ENCODE results near the gene WNT1. TPM values are rescaled to one million over a fixed set of nuclear protein-coding genes. Genes with fewer than 3 reads are reported as not detected.

Gene WNT1
- total RNA-seq, result not detected in 2 replicates

GRCh38 chr12:48978291-48978740, at the start of gene WNT1:
TSS of gene WNT1 (plus strand) at chr12:48978322. CDS start at chr12:48978651, 329 bp downstream.

GRCh38 chr12:48957141-48958048, 20.7 kb upstream of the WNT1 start, which contains the start of gene ARF3:
TSS of gene ARF3 (minus strand) at chr12:48957487. CDS start at chr12:48941095, 16,392 bp downstream.

GRCh38 chr12:48999371-49000131, 21.4 kb downstream of the WNT1 start, which contains the start of gene DDN:
TSS of gene DDN (minus strand) at chr12:48999375. CDS start at chr12:48999287, 88 bp downstream.

DNA sequence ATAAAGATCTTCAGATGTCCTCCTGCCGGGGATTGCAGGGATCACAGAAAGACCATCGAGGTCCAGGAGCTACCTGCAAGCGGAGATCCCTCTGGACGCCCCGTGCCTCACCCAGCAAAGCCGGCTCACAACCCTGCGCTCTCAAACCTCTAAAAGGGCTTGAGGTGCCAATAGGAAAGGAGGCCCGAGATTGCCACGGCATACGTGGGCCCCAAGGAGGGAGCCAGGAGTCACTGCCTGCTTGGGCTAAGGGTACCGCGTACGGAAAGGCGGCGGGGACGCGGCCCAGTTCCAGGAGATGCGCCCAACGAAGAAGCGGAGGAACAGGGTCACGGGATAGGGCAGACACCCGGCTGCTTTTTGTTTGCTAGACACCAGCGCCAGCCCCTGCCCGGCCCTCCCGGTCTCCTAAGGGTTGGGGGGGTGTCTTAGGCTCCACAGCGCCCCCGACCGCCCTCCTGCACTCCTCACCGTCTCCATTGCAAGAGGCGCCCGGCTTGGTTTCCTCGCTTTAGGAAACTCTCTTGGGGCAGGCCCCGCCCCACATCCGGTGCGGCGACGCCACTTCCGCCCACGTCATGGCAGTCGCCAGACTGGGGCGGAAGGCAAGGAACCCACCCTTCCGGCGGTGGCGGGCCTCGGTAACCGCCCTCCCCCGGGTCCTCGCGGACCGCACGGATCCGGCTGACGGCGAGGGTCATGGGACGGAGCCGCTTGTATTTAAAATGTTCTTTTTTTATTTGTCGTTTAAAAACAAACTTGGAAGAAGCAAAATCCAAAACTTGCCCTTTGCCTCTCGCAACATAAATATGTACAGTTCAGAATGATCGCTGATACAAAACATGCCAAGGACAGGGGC, 40.4 kb downstream of the WNT1 start, which contains the start of gene PRKAG1:
PRKAG1 (minus strand) TSS at position 516 of the 859 bp plus-strand sequence; CDS start at position 480, 36 bp downstream.

Other genes with a start within 250 kb of the WNT1 start
- gene ADCY6, start 189.2 kb upstream of the WNT1 start, total RNA-seq, result 30.5 and 43.5 TPM in 2 replicates
- gene CACNB3, start 159.8 kb upstream of the WNT1 start, total RNA-seq, result 19.4 and 32.8 TPM in 2 replicates
- 78.2 and 101 TPM in 2 replicates for gene DDX23, start 126.2 kb upstream of the WNT1 start, total RNA-seq
- 0.12 TPM in 1 of 2 replicates, not detected in the other for gene RND1, start 112.5 kb upstream of the WNT1 start, total RNA-seq
- 15.9 and 23.0 TPM in 2 replicates for gene FKBP11, start 52.8 kb upstream of the WNT1 start, total RNA-seq
- 32.6 and 41.7 TPM in 2 replicates for gene ARF3, start 20.8 kb upstream of the WNT1 start, total RNA-seq
- gene WNT10B, start 6.6 kb upstream of the WNT1 start, total RNA-seq, result not detected in 2 replicates
- 0.12 and 0.33 TPM in 2 replicates for gene DDN, start 21.1 kb downstream of the WNT1 start, total RNA-seq
- gene PRKAG1, start 40.5 kb downstream of the WNT1 start, total RNA-seq, result 72.5 and 74.4 TPM in 2 replicates
- 38.2 and 41.0 TPM in 2 replicates for gene KMT2D, start 82.5 kb downstream of the WNT1 start, total RNA-seq
- 0.62 and 1.8 TPM in 2 replicates for gene RHEBL1, start 91.7 kb downstream of the WNT1 start, total RNA-seq
- gene DHH, start 116.5 kb downstream of the WNT1 start, total RNA-seq, result 0.12 TPM in 1 of 2 replicates, not detected in the other
- 39.7 and 50.9 TPM in 2 replicates for gene LMBR1L, start 132.5 kb downstream of the WNT1 start, total RNA-seq
- gene TUBA1B, start 153.1 kb downstream of the WNT1 start, total RNA-seq, result 1,583 and 3,940 TPM in 2 replicates
- 668 and 1,375 TPM in 2 replicates for gene TUBA1A, start 210.8 kb downstream of the WNT1 start, total RNA-seq

All from uterine smooth muscle cell (primary cell).